Sigmoid colon (tissue), 7 donors: Measurements from ENCODE around the gene MGRN1. TPM values are rescaled to one million over a fixed set of nuclear protein-coding genes. Genes with fewer than 3 reads are reported as not detected.

Source experiments
- DNase-seq: peaks from one replicate; pipeline ENCODE4 v3.0.0-alpha.2; 2019
- H3K27ac ChIP-seq, 4 donors: fragments of 200-600 bp; sonication (generic); one replicate each; pipeline ENCODE4 v1.5.1; 2016 to 2019; ENCODE audit warnings: mild to moderate bottlenecking in 1 of 4
- H3K27me3 ChIP-seq, 3 donors: fragments of 200-600 bp; sonication (generic); one replicate each; pipeline ENCODE4 v1.5.1; 2019; ENCODE audit warnings: mild to moderate bottlenecking in 1 of 3
- H3K36me3 ChIP-seq, 4 donors: fragments of 200-600 bp; sonication (generic); one replicate each; pipeline ENCODE4 v1.5.1; 2016 to 2019
- H3K4me1 ChIP-seq, 4 donors: fragments of 200-600 bp; sonication (generic); one replicate each; pipeline ENCODE4 v1.5.1; 2017 to 2019
- H3K4me3 ChIP-seq, 4 donors: fragments of 200-600 bp; sonication (generic); one replicate each; pipeline ENCODE4 v1.5.1; 2017 to 2019; ENCODE audit warnings: mild to moderate bottlenecking in 2 of 4, moderate library complexity in 1 of 4
- H3K9me3 ChIP-seq, 4 donors: fragments of 200-600 bp in 3 of 4; sonication (generic) in 3 of 4; one replicate each; pipeline versions ENCODE4 v1.5.1 to v1.6.1; 2013 to 2019
- EP300 ChIP-seq, 4 donors: sonication (generic); formaldehyde crosslinking; IDR thresholded peaks; one replicate each; pipeline ENCODE4 v1.6.1; 2017; ENCODE audit warnings: antibody characterized with exemption in 4 of 4
- POLR2A ChIP-seq, 2 donors: fragments of 450-650 bp; IDR thresholded peaks; one replicate each; pipeline ENCODE4 v1.6.1; 2016; ENCODE audit warnings: antibody characterized with exemption in 2 of 2, mild to moderate bottlenecking in 2 of 2, moderate library complexity in 2 of 2
- POLR2AphosphoS5 ChIP-seq, 4 donors: sonication (generic); formaldehyde crosslinking; IDR thresholded peaks; one replicate each; pipeline ENCODE4 v1.6.1; 2017; ENCODE audit warnings: antibody characterized with exemption in 4 of 4
- WGBS, 2 donors: extraction: QIAGEN DNeasy Blood & Tissue Kit; methylation state at CpG; one replicate each; pipeline ENCODE4 v1.1.7; 2013; 5-methylcytosine and 5-hydroxymethylcytosine counted together
- intact Hi-C: fragments of 100-400 bp; cut with DNase I; formaldehyde crosslinking; loops from one replicate; pipeline ENCODE4 v1.15.1; 2023
- polyA plus RNA-seq, 3 donors: library from polyadenylated mRNA; stranded (reverse); fragments of 200-250 nt; gene quantifications; one replicate each; pipeline ENCODE4 v1.2.3, GENCODE V29; 2013
- total RNA-seq, 4 donors: library from RNA; depleted of rRNA; stranded (reverse); fragments of >200 nt; gene quantifications; one replicate each; pipeline ENCODE4 v1.1.0, GENCODE V29; 2016
- TF ChIP-seq, protein P1 (sequence below), 4 experiments: fragments of 450-650 bp in 3 of 4; fragments of 200-600 bp in 1 of 4; IDR thresholded peaks; one replicate each; pipeline ENCODE4 v1.5.1; 2016 to 2019; ENCODE audit warnings: antibody characterized with exemption in 4 of 4, mild to moderate bottlenecking in 3 of 4, moderate library complexity in 2 of 4
- donor health status: healthy with polysubstance abuse.
- donor health status: Bipolar disorder and iron deficiency.
- donor health status: healthy.

The MGRN1 gene
- total and polyA plus RNA-seq, 7 donors, result 16.8 to 37.9 (median 28.2) TPM

DNA sequence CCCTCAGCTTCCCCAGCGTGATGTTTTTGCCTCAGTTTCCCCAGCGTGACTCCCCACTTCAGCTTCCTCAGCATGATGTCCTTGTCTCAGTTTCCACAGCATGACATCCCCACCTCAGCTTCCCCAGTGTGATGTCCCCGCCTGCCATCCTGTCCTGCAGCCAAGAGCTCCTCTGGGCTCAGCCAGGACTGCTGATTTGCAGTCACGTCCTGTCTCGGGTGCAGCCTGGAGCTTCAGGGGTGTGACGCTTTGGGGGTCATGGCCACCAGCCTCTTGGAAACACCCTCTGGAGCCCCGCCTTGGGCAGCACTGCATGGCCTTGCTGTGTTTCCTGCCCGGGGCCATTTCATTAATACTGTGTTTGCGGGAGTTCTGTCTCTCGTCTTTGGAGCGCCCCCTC lies 52.2 kb downstream of the MGRN1 start:
- intact Hi-C loops, result no loop called here
- no peak for DNase-seq
- H3K27me3 ChIP-seq, result no peaks in the 10 kb centered on the region
- H3K4me3 ChIP-seq, result no peak overlapping the region
- no peak overlapping the region for H3K27ac ChIP-seq
- no peaks in the 10 kb centered on the region for H3K9me3 ChIP-seq
- H3K36me3 ChIP-seq, result peaks cover 3 to 74% (median 28%) of the 10 kb centered on the region in 4 donors
- TF ChIP-seq POLR2AphosphoS5 (IDR thresholded peaks at IDR 0.05) (no peak), POLR2A (IDR thresholded peaks at IDR 0.05) (no peak)
- TF ChIP-seq, protein P1, sequence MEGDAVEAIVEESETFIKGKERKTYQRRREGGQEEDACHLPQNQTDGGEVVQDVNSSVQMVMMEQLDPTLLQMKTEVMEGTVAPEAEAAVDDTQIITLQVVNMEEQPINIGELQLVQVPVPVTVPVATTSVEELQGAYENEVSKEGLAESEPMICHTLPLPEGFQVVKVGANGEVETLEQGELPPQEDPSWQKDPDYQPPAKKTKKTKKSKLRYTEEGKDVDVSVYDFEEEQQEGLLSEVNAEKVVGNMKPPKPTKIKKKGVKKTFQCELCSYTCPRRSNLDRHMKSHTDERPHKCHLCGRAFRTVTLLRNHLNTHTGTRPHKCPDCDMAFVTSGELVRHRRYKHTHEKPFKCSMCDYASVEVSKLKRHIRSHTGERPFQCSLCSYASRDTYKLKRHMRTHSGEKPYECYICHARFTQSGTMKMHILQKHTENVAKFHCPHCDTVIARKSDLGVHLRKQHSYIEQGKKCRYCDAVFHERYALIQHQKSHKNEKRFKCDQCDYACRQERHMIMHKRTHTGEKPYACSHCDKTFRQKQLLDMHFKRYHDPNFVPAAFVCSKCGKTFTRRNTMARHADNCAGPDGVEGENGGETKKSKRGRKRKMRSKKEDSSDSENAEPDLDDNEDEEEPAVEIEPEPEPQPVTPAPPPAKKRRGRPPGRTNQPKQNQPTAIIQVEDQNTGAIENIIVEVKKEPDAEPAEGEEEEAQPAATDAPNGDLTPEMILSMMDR (IDR thresholded peaks at IDR 0.05), result no peak
- 82 to 83% methylated on average over 11 of the region's 11 CpGs for WGBS, 2 donors
- peaks cover 0 to 8% (median 7%) of the 10 kb centered on the region in 4 donors for H3K4me1 ChIP-seq

- no peaks in the 10 kb centered on the region for H3K27me3 ChIP-seq
- intact Hi-C loops, result no loop called here
- H3K9me3 ChIP-seq, result no peaks in the 10 kb centered on the region
- peaks cover 0 to 11% (median 8%) of the 10 kb centered on the region in 4 donors for H3K4me1 ChIP-seq
- no peak overlapping the region for H3K4me3 ChIP-seq
- TF ChIP-seq, protein P1 (IDR thresholded peaks at IDR 0.05), result no peak
- TF ChIP-seq EP300 (IDR thresholded peaks at IDR 0.05), result no peak
- TF ChIP-seq POLR2A (IDR thresholded peaks at IDR 0.05), result no peak
- no peak for TF ChIP-seq POLR2AphosphoS5 (IDR thresholded peaks at IDR 0.05)
- H3K36me3 ChIP-seq, result peaks cover 3 to 74% (median 28%) of the 10 kb centered on the region in 4 donors
- H3K27ac ChIP-seq, result no peak overlapping the region
- WGBS, 2 donors, result 92% methylated on average over 17 of the region's 17 CpGs
- no peak for DNase-seq
These were observed 52.8 kb downstream of the MGRN1 start for GRCh38 chr16:4677390-4677789.

DNA sequence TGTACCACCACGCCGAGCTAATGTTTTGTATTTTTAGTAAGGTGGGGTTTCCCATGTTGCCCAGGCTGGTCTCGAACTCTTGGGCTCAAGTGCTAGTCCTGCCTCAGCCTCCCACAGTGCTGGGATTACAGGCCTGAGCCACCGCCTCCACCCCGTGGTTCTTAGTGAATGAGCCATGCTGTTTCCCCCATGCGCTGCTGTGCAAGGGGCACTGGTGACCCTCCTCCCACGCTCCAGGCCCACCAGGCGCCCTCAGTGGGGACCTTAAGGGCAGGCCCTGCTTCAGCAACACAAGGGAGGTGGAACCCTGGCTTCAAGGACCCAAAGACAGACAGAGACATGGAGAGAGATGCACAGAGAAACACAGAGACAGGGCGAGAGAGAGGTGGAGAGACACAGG lies 53.4 kb downstream of the MGRN1 start:
- Histone ChIP-seq H3K36me3 (peaks cover 3 to 80% (median 27%) of the 10 kb centered on the region in 4 donors), H3K4me3 (no peak overlapping the region), H3K9me3 (no peaks in the 10 kb centered on the region), H3K4me1 (peaks cover 0 to 13% (median 10%) of the 10 kb centered on the region in 4 donors), H3K27me3 (no peaks in the 10 kb centered on the region), H3K27ac (no peak overlapping the region)
- TF ChIP-seq EP300 (IDR thresholded peaks at IDR 0.05) (no peak), POLR2AphosphoS5 (IDR thresholded peaks at IDR 0.05) (no peak), POLR2A (IDR thresholded peaks at IDR 0.05) (no peak)
- TF ChIP-seq, protein P1 (IDR thresholded peaks at IDR 0.05), result no peak
- no peak for DNase-seq
- 92 to 93% methylated on average over 9 of the region's 9 CpGs for WGBS, 2 donors
- intact Hi-C loops, result no loop called here

DNA sequence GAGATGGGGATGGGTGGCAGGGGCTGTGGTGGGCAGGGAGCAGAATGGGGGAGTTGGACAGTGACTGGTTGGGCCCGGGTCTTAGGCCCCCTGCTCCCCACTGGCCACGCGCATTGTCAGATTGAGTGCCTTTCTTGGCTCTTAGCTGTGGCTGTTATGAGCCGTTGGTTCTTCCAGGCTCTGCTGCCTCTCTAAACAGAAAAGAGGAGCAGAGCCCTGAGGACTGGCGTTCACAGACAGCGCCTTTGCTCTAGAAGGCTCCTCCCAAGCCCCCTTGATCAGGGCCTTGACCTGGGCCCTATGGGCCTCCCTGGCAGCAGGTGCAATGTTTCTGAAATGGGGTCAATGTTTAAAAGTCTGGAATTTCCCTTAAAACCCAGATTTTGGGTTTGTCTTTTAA lies 54.0 kb downstream of the MGRN1 start:
- H3K36me3 ChIP-seq, result peaks cover 3 to 82% (median 26%) of the 10 kb centered on the region in 4 donors
- intact Hi-C loops, result no loop called here
- no peak overlapping the region for H3K4me3 ChIP-seq
- 74 to 88% methylated on average over 6 of the region's 6 CpGs for WGBS, 2 donors
- TF ChIP-seq POLR2AphosphoS5 (IDR thresholded peaks at IDR 0.05) (no peak), EP300 (IDR thresholded peaks at IDR 0.05) (no peak), POLR2A (IDR thresholded peaks at IDR 0.05) (no peak)
- TF ChIP-seq, protein P1 (IDR thresholded peaks at IDR 0.05), result no peak
- DNase-seq, result no peak
- H3K27me3 ChIP-seq, result no peaks in the 10 kb centered on the region
- H3K4me1 ChIP-seq, result peaks cover 0 to 14% (median 11%) of the 10 kb centered on the region in 4 donors
- no peaks in the 10 kb centered on the region for H3K9me3 ChIP-seq
- H3K27ac ChIP-seq, result peak overlapping the region in 1 of 4 donors; percentile 79
